SK-N-MC (cell line): ENCODE measurements around the gene VEGFD.

Experiments used
- EZH2 ChIP-seq: fragments of 200-600 bp; sonication (generic); IDR thresholded peaks from one replicate; pipeline ENCODE4 v1.6.1; 2017; ENCODE audit warnings: antibody characterized with exemption
- POLR2AphosphoS5 ChIP-seq: IDR thresholded peaks from 2 replicates; pipeline ENCODE4 v1.6.1; 2012; ENCODE audit warnings: mild to moderate bottlenecking, low read depth, low read length, borderline replicate concordance

DNA sequence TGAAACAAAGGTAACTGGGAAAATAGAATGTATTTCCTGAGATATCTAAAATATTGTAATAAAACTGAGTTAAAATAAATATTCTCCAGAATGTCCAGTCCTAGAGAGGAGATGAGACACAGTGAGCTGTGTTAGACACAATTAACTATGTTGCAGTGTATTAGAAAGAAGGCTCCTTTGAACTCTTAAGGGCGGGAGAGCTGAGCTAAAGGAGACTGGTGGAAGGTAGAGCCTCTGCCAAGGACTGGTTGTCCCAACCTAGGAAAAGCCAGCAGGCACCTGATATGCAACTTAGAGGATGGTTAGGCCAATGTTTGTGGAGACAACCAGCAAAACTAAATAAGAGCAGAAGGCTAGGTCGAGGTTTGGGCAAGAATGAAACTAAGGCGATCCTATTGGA, 73.1 kb downstream of the VEGFD start:
- no peak for TF ChIP-seq EZH2
- no peak for TF ChIP-seq POLR2AphosphoS5
